Esophagus muscularis mucosa (tissue), 4 donors: ENCODE measurements around the gene S100A2. TPM values are rescaled to one million over a fixed set of nuclear protein-coding genes. Genes with fewer than 3 reads are reported as not detected.

ENCODE experiments used
- DNase-seq: peaks from one replicate; pipeline ENCODE4 v3.0.0-alpha.2; 2017; ENCODE audit errors: extremely low spot score
- H3K27ac ChIP-seq, 4 donors: fragments of 200-600 bp; sonication (generic); replicated peaks in 1 of 4; 1 replicate in 3 of 4; 2 replicates in 1 of 4; pipeline ENCODE4 v1.5.1; 2016 to 2019; ENCODE audit warnings: mild to moderate bottlenecking in 1 of 4
- H3K27me3 ChIP-seq, 4 donors: fragments of 200-600 bp; sonication (generic); one replicate each; pipeline versions ENCODE4 v1.5.1 to v1.6.0; 2016 to 2019
- H3K36me3 ChIP-seq, 4 donors: fragments of 200-600 bp; sonication (generic); one replicate each; pipeline ENCODE4 v1.5.1; 2016 to 2019
- H3K4me1 ChIP-seq, 4 donors: fragments of 200-600 bp; sonication (generic); one replicate each; pipeline ENCODE4 v1.5.1; 2016 to 2019
- H3K4me3 ChIP-seq, 4 donors: fragments of 200-600 bp; sonication (generic); 1 replicate in 2 of 4; 2 replicates in 2 of 4; pipeline ENCODE4 v1.5.1; 2016 to 2019; ENCODE audit warnings: mild to moderate bottlenecking in 4 of 4, moderate library complexity in 1 of 4
- H3K9me3 ChIP-seq, 4 donors: fragments of 200-600 bp; sonication (generic); 1 replicate in 3 of 4; 2 replicates in 1 of 4; pipeline ENCODE4 v1.5.1; 2016 to 2019
- EP300 ChIP-seq: sonication (generic); formaldehyde crosslinking; IDR thresholded peaks from one replicate; pipeline ENCODE4 v1.6.1; 2017; ENCODE audit warnings: antibody characterized with exemption
- POLR2A ChIP-seq: fragments of 450-650 bp; IDR thresholded peaks from one replicate; pipeline ENCODE4 v1.6.1; 2017; ENCODE audit warnings: antibody characterized with exemption, moderate library complexity, mild to moderate bottlenecking, low read depth
- POLR2AphosphoS5 ChIP-seq, 2 donors: sonication (generic); formaldehyde crosslinking; IDR thresholded peaks; one replicate each; pipeline ENCODE4 v1.6.1; 2017; ENCODE audit warnings: antibody characterized with exemption in 2 of 2
- WGBS: methylation state at CpG from one replicate; pipeline ENCODE4 v1.1.5; 2018; 5-methylcytosine and 5-hydroxymethylcytosine counted together
- intact Hi-C: fragments of 100-400 bp; cut with DNase I; formaldehyde crosslinking; loops from one replicate; pipeline ENCODE4 v1.15.1; 2023
- total RNA-seq, 4 donors: library from RNA; depleted of rRNA; stranded (reverse); fragments of >200 nt; gene quantifications; one replicate each; pipeline versions ENCODE4 v1.1.0 to v1.2.1, GENCODE V29; 2016
- TF ChIP-seq, protein P1 (sequence below), 3 experiments: fragments of 200-600 bp in 2 of 3; fragments of 450-650 bp in 1 of 3; sonication (generic) in 2 of 3; IDR thresholded peaks; one replicate each; pipeline ENCODE4 v1.5.1; 2017 to 2019; ENCODE audit warnings: antibody characterized with exemption in 3 of 3, mild to moderate bottlenecking in 2 of 3, moderate library complexity in 1 of 3

S100A2 gene
- total RNA-seq, 4 donors from 2014 or later: 0.34 to 0.71 TPM; not detected in 2

DNA sequence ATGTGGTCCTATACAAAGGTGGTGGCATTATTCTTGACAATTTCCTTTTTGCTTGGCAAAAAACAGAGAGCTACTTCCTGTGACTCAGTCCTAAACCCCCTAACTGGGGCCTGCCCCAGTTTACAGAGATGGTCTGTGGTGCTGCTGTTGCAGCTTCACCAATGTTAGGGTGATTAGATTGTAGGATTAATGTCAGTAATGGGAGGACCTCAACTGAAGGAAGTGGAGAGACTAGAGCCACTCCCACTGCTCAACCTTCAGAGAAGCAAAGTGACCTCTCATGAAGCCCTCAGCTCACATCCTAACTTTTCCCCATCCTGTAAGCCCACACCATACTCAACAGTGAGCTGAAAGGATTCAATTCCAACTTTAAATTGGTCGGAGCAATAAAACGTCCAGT lies 33.5 kb downstream of the S100A2 start:
- H3K9me3 ChIP-seq: no peaks in the 10 kb centered on the region
- intact Hi-C loops: loop anchor here (5.0 kb wide), 1 partner anchor 85 kb away; the partner anchor contains the start of gene S100A14
- no peak for DNase-seq
- no peaks in the 10 kb centered on the region for H3K27me3 ChIP-seq
- H3K27ac ChIP-seq: peak overlapping the region; percentile 96 to 99 (median 97)
- TF ChIP-seq POLR2AphosphoS5 (IDR thresholded peaks at IDR 0.05) (no peak), POLR2A (no peak), EP300 (no peak)
- TF ChIP-seq, protein P1, sequence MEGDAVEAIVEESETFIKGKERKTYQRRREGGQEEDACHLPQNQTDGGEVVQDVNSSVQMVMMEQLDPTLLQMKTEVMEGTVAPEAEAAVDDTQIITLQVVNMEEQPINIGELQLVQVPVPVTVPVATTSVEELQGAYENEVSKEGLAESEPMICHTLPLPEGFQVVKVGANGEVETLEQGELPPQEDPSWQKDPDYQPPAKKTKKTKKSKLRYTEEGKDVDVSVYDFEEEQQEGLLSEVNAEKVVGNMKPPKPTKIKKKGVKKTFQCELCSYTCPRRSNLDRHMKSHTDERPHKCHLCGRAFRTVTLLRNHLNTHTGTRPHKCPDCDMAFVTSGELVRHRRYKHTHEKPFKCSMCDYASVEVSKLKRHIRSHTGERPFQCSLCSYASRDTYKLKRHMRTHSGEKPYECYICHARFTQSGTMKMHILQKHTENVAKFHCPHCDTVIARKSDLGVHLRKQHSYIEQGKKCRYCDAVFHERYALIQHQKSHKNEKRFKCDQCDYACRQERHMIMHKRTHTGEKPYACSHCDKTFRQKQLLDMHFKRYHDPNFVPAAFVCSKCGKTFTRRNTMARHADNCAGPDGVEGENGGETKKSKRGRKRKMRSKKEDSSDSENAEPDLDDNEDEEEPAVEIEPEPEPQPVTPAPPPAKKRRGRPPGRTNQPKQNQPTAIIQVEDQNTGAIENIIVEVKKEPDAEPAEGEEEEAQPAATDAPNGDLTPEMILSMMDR (IDR thresholded peaks at IDR 0.05): no peak
- H3K4me3 ChIP-seq: no peak overlapping the region
- H3K36me3 ChIP-seq: peaks cover 0 to 7% (median 3%) of the 10 kb centered on the region in 4 donors
- 76% methylated on average over 2 of the region's 2 CpGs for WGBS
- H3K4me1 ChIP-seq: peaks cover 34 to 49% (median 47%) of the 10 kb centered on the region in 4 donors

DNA sequence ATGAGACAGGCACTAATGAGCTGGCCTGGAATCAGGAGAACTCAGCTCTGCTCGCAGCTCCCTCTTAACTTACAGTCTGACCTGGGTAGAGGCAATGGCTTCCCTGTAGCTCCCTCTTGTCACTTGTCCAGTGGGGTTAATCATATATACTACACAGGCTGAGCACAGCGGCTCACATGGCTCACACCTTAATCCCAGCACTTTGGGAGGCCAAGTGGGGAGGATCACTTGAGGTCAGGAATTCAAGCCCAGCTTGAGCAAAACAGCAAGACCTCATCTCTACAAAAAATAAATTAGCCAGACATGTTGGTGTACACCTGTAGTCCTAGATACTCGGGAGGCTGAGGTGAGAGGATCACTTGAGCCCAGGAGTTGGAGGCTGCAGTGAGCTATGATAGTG lies 34.0 kb downstream of the S100A2 start:
- intact Hi-C loops: loop anchor here (2.0 to 5.0 kb wide), 2 partner anchors 19 to 86 kb away; partner anchors contain the start of gene S100A14
- peaks cover 31 to 46% (median 43%) of the 10 kb centered on the region in 4 donors for H3K4me1 ChIP-seq

DNA sequence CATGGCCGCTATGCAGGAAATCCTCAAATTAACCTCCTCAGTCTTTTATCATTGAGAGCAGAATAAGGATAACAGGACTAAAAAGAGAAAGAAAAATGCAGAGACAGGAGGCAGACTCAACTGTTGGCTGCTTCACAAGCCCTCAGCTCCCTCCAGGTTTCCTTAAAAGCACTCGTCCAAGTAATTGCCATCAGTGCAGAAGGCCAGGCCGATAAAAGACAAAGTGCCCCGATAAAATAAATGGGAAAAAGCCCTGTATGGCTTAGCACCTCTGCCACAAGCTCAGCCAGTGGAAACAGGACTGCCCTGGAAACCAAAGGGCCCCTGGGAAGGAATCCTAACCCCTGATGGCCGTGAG lies 38.0 kb downstream of the S100A2 start:
- no peaks in the 10 kb centered on the region for H3K36me3 ChIP-seq
- 77% methylated on average over 5 of the region's 5 CpGs for WGBS
- intact Hi-C loops: no loop called here
- H3K4me1 ChIP-seq: peaks cover 13 to 27% (median 17%) of the 10 kb centered on the region in 4 donors
- H3K4me3 ChIP-seq: no peak overlapping the region
- no peak for TF ChIP-seq EP300
- TF ChIP-seq POLR2AphosphoS5 (IDR thresholded peaks at IDR 0.05): no peak
- no peak for TF ChIP-seq POLR2A
- TF ChIP-seq, protein P1 (IDR thresholded peaks at IDR 0.05): no peak
- H3K27ac ChIP-seq: no peak overlapping the region
- no peaks in the 10 kb centered on the region for H3K27me3 ChIP-seq
- H3K9me3 ChIP-seq: no peaks in the 10 kb centered on the region
- DNase-seq: no peak

More for the DNA sequence above, 34.0 kb downstream of the S100A2 start:
- no peak for DNase-seq
- H3K4me3 ChIP-seq: no peak overlapping the region
- no peaks in the 10 kb centered on the region for H3K9me3 ChIP-seq
- no peak for TF ChIP-seq POLR2AphosphoS5 (IDR thresholded peaks at IDR 0.05)
- TF ChIP-seq POLR2A: no peak
- no peak for TF ChIP-seq EP300
- TF ChIP-seq, protein P1 (IDR thresholded peaks at IDR 0.05): no peak
- H3K27me3 ChIP-seq: no peaks in the 10 kb centered on the region
- 94% methylated on average over 3 of the region's 3 CpGs for WGBS
- H3K36me3 ChIP-seq: peaks cover 0 to 7% (median 3%) of the 10 kb centered on the region in 4 donors
- peak overlapping the region in 2 of 4 donors; percentile 96 to 99 for H3K27ac ChIP-seq

DNA sequence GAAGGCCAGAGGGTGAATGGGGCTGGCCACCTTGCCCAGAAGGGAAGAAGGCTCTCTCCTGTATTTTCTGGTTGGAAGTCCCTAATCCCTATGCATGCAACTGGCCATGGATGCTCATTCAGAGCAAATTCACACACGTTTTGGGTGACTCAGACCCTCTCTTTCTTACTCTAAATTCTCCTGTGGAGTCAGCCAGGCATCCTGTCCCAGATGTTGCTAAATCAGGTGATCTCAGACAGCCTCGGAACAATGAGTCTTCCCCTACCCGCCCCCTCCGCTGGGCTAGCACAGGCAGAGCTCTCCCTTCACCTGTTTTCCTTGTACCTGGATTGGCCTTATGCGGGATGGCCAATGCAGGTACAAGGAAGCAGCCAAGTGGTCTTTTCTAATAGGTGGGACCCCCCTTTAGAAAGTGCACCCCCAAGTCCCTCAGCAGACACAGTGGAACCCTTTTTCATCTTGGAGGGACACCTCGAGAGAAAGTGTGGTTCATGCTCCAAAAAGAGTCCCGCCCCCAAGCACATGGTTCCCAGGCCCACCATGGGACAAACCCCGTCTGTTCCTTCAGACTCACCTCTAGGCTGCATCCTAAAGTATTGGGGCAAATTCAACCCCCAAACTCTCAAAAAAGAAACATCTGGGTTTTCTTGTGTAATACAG lies 38.5 kb downstream of the S100A2 start:
- Histone ChIP-seq H3K4me1 (peaks cover 8 to 22% (median 12%) of the 10 kb centered on the region in 4 donors), H3K27ac (no peak overlapping the region), H3K36me3 (no peaks in the 10 kb centered on the region), H3K4me3 (no peak overlapping the region), H3K9me3 (no peaks in the 10 kb centered on the region), H3K27me3 (no peaks in the 10 kb centered on the region)
- DNase-seq: no peak
- intact Hi-C loops: no loop called here
- 89% methylated on average over 8 of the region's 8 CpGs for WGBS
- TF ChIP-seq EP300 (no peak), POLR2AphosphoS5 (IDR thresholded peaks at IDR 0.05) (no peak), POLR2A (no peak)
- TF ChIP-seq, protein P1 (IDR thresholded peaks at IDR 0.05): no peak
